Mesenchymal stem cell (in vitro differentiated cells and primary cell): Measurements from ENCODE around the gene TEX51.

Experiments used
- DNase-seq: peaks from one replicate; pipeline ENCODE4 v3.0.0-alpha.2; 2013
- H2AFZ ChIP-seq: one replicate; pipeline ENCODE4 v1.6.1; 2013; ENCODE audit warnings: low read depth, mild to moderate bottlenecking, control low read depth, inconsistent platforms, low read length, moderate library complexity
- H2AK5ac ChIP-seq: 2 replicates; pipeline ENCODE4 v1.6.1; 2013; ENCODE audit warnings: low read length, moderate library complexity, mild to moderate bottlenecking, inconsistent platforms; ENCODE audit not compliant: severe bottlenecking
- H2BK120ac ChIP-seq: one replicate; pipeline ENCODE4 v1.6.1; 2013; ENCODE audit warnings: low read depth, mild to moderate bottlenecking, inconsistent platforms, low read length, moderate library complexity
- H2BK12ac ChIP-seq, 2 experiments: one replicate each; pipeline ENCODE4 v1.6.1; 2013; ENCODE audit warnings: inconsistent platforms in 2 of 2, low read length in 2 of 2, mild to moderate bottlenecking in 2 of 2, moderate library complexity in 2 of 2, control low read depth in 1 of 2
- H2BK15ac ChIP-seq: one replicate; pipeline ENCODE4 v1.6.1; 2013; ENCODE audit warnings: mild to moderate bottlenecking, low read depth, inconsistent platforms; ENCODE audit not compliant: poor library complexity, severe bottlenecking
- H2BK5ac ChIP-seq: 2 replicates; pipeline ENCODE4 v1.6.1; 2013; ENCODE audit warnings: low read depth, mild to moderate bottlenecking, low read length, control low read depth, inconsistent platforms; ENCODE audit not compliant: poor library complexity, severe bottlenecking
- H3K14ac ChIP-seq, 2 experiments: one replicate each; pipeline ENCODE4 v1.6.1; 2013; ENCODE audit warnings: inconsistent platforms in 2 of 2, low read length in 2 of 2, control low read depth in 1 of 2, mild to moderate bottlenecking in 1 of 2, moderate library complexity in 1 of 2
- H3K18ac ChIP-seq, 2 experiments: one replicate each; pipeline ENCODE4 v1.6.1; 2013; ENCODE audit warnings: inconsistent platforms in 2 of 2, low read length in 2 of 2, control low read depth in 1 of 2, low read depth in 1 of 2, mild to moderate bottlenecking in 1 of 2
- H3K23ac ChIP-seq, 2 experiments: one replicate each; pipeline ENCODE4 v1.6.1; 2013; ENCODE audit warnings: inconsistent platforms in 2 of 2, low read length in 2 of 2, mild to moderate bottlenecking in 2 of 2, moderate library complexity in 2 of 2, control low read depth in 1 of 2
- H3K27ac ChIP-seq: 2 replicates; pipeline ENCODE4 v1.5.1; 2013; ENCODE audit warnings: mild to moderate bottlenecking, moderate library complexity, low read length, control low read depth, inconsistent platforms; ENCODE audit not compliant: poor library complexity, severe bottlenecking
- H3K27me3 ChIP-seq, 2 experiments: 2 replicates each; pipeline versions ENCODE4 v1.6.1 to v1.7.0; 2013; ENCODE audit warnings: low read length in 2 of 2, mild to moderate bottlenecking in 2 of 2, moderate library complexity in 2 of 2, control low read depth in 1 of 2, inconsistent platforms in 1 of 2; ENCODE audit not compliant: control insufficient read depth in 1 of 2, insufficient read depth in 1 of 2
- H3K36me3 ChIP-seq, 2 experiments: 2 replicates each; pipeline versions ENCODE4 v1.6.1 to v1.7.0; 2013; ENCODE audit warnings: low read length in 2 of 2, control low read depth in 1 of 2, inconsistent platforms in 1 of 2, low read depth in 1 of 2, mild to moderate bottlenecking in 1 of 2; ENCODE audit not compliant: insufficient read depth in 2 of 2, control insufficient read depth in 1 of 2
- H3K4ac ChIP-seq, 2 experiments: one replicate each; pipeline ENCODE4 v1.6.1; 2013; ENCODE audit warnings: inconsistent platforms in 2 of 2, low read length in 2 of 2, mild to moderate bottlenecking in 2 of 2, moderate library complexity in 2 of 2, control low read depth in 1 of 2, low read depth in 1 of 2
- H3K4me1 ChIP-seq: 2 replicates; pipeline ENCODE4 v1.6.1; 2013; ENCODE audit warnings: low read depth, low read length, control low read depth; ENCODE audit not compliant: control insufficient read depth, insufficient read depth
- H3K4me2 ChIP-seq: 2 replicates; pipeline ENCODE4 v1.6.1; 2013; ENCODE audit warnings: low read length, mild to moderate bottlenecking, inconsistent platforms; ENCODE audit not compliant: poor library complexity, severe bottlenecking
- H3K4me3 ChIP-seq, 2 experiments: 2 replicates each; pipeline versions ENCODE4 v1.5.1 to v1.7.0; 2013; ENCODE audit warnings: low read length in 2 of 2, mild to moderate bottlenecking in 2 of 2, control low read depth in 1 of 2, low read depth in 1 of 2; ENCODE audit not compliant: insufficient read depth in 1 of 2
- H3K79me1 ChIP-seq: replicated peaks from 2 replicates; pipeline ENCODE4 v1.6.1; 2013; ENCODE audit warnings: mild to moderate bottlenecking, control low read depth, low read length, inconsistent platforms; ENCODE audit not compliant: poor library complexity, severe bottlenecking
- H3K9ac ChIP-seq: 2 replicates; pipeline ENCODE4 v1.7.0; 2013; ENCODE audit warnings: mild to moderate bottlenecking, low read length, moderate library complexity
- H3K9me3 ChIP-seq: 2 replicates; pipeline ENCODE4 v1.7.0; 2013; ENCODE audit warnings: mild to moderate bottlenecking, low read length; ENCODE audit not compliant: control insufficient read depth
- H4K8ac ChIP-seq: one replicate; pipeline ENCODE4 v1.6.1; 2013; ENCODE audit warnings: inconsistent platforms, mild to moderate bottlenecking, low read length, moderate library complexity
- H4K91ac ChIP-seq: one replicate; pipeline ENCODE4 v1.6.1; 2013; ENCODE audit warnings: mild to moderate bottlenecking, low read length, inconsistent platforms
- WGBS: methylation state at CpG from one replicate; pipeline ENCODE4 v1.1.7; 2013; ENCODE audit warnings: mixed read lengths; 5-methylcytosine and 5-hydroxymethylcytosine counted together

The TEX51 gene

DNA sequence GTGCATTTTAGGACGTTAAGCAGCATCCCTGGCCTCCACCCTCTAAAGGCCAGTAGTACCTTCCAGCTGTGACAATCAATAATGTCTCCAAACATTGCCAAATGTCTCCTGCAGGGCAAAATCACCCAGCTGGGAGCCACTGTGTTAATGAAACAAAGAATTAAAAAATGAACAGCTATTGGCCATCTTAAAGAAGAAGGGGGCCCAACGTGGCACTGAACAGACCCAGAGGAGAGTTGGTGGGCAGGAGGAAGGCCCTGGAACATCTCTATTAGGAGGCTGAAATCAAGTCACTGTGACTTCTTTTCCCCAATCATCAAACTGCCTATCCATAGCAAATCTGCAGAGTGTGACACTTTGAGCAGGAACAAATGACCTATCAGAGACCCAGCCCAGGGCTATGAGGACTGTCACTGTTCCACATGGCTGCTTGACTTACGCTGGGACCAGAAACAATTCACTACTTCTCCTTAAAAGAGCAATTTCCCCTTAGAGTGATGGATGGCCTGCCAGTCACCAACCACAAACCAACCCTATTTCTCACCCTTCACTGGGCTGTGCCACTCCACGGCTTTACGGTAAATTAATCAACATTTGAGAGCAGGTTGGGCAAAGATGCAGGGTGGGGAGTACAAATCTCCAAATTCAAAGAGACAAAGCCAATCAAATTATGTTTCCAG lies 35.2 kb upstream of the TEX51 start:
- H3K4me2 ChIP-seq = no peak overlapping the region
- H2BK120ac ChIP-seq = no peak overlapping the region
- H4K91ac ChIP-seq = no peak overlapping the region
- H2BK12ac ChIP-seq = no peak overlapping the region
- H4K8ac ChIP-seq = no peak overlapping the region
- 59% methylated on average over 5 of the region's 5 CpGs for WGBS
- H3K27ac ChIP-seq = no peak overlapping the region
- H2BK5ac ChIP-seq = no peak overlapping the region
- no peaks in the 10 kb centered on the region for H3K79me1 ChIP-seq
- H3K9me3 ChIP-seq = no peaks in the 10 kb centered on the region
- no peak overlapping the region for H2AFZ ChIP-seq
- H3K36me3 ChIP-seq = no peaks in the 10 kb centered on the region
- no peaks in the 10 kb centered on the region for H3K4me1 ChIP-seq
- no peak overlapping the region for H3K4ac ChIP-seq
- H2BK15ac ChIP-seq = no peak overlapping the region
- H2AK5ac ChIP-seq = no peak overlapping the region
- no peak for DNase-seq
- H3K14ac ChIP-seq = no peak overlapping the region
- no peak overlapping the region for H3K4me3 ChIP-seq
- no peak overlapping the region for H3K18ac ChIP-seq
- H3K23ac ChIP-seq = no peak overlapping the region
- H3K27me3 ChIP-seq = peaks cover 15 to 20% of the 10 kb centered on the region in 2 experiments
- no peak overlapping the region for H3K9ac ChIP-seq

- no peak overlapping the region for H3K23ac ChIP-seq
These were observed 33.8 kb upstream of the TEX51 start for GRCh38 chr2:126864861-126865260.

GRCh38 chr2:126866451-126866850 lies 32.2 kb upstream of the TEX51 start:
- Histone ChIP-seq H3K4me3 (no peak overlapping the region), H2BK5ac (no peak overlapping the region), H3K4ac (no peak overlapping the region), H3K14ac (no peak overlapping the region), H2AFZ (no peak overlapping the region), H3K18ac (no peak overlapping the region), H2BK12ac (no peak overlapping the region), H4K8ac (no peak overlapping the region), H3K9me3 (no peaks in the 10 kb centered on the region), H3K79me1 (no peaks in the 10 kb centered on the region), H3K27me3 (peaks cover 6 to 8% of the 10 kb centered on the region in 2 experiments), H2BK15ac (no peak overlapping the region), H2AK5ac (no peak overlapping the region), H3K36me3 (no peaks in the 10 kb centered on the region), H2BK120ac (no peak overlapping the region), H4K91ac (no peak overlapping the region), H3K23ac (no peak overlapping the region), H3K4me2 (no peak overlapping the region), H3K4me1 (no peaks in the 10 kb centered on the region), H3K27ac (no peak overlapping the region), H3K9ac (no peak overlapping the region)
- WGBS = 84% methylated on average over 4 of the region's 4 CpGs
- no peak for DNase-seq

More at GRCh38 chr2:126864861-126865260, 33.8 kb upstream of the TEX51 start:
- Histone ChIP-seq H3K4me1 (no peaks in the 10 kb centered on the region), H3K4me3 (no peak overlapping the region), H2AK5ac (no peak overlapping the region), H3K9ac (no peak overlapping the region), H3K4me2 (no peak overlapping the region), H4K8ac (no peak overlapping the region), H3K4ac (no peak overlapping the region), H2AFZ (no peak overlapping the region), H3K36me3 (no peaks in the 10 kb centered on the region), H3K18ac (no peak overlapping the region), H3K79me1 (no peaks in the 10 kb centered on the region), H4K91ac (no peak overlapping the region), H2BK5ac (no peak overlapping the region), H3K9me3 (no peaks in the 10 kb centered on the region), H2BK15ac (no peak overlapping the region), H3K27ac (no peak overlapping the region), H2BK12ac (no peak overlapping the region), H2BK120ac (no peak overlapping the region), H3K27me3 (peaks cover 12 to 17% of the 10 kb centered on the region in 2 experiments), H3K14ac (no peak overlapping the region)
- 71% methylated on average over 3 of the region's 3 CpGs for WGBS
- DNase-seq = no peak

- Histone ChIP-seq H3K9ac (no peak overlapping the region), H3K36me3 (no peaks in the 10 kb centered on the region), H3K4me3 (no peak overlapping the region), H4K8ac (no peak overlapping the region), H2BK5ac (no peak overlapping the region), H3K9me3 (peaks cover 10% of the 10 kb centered on the region), H2AK5ac (no peak overlapping the region), H3K14ac (no peak overlapping the region), H2BK12ac (no peak overlapping the region), H3K4me2 (no peak overlapping the region), H3K79me1 (no peaks in the 10 kb centered on the region), H4K91ac (no peak overlapping the region), H2BK120ac (no peak overlapping the region), H3K27ac (no peak overlapping the region), H3K23ac (no peak overlapping the region), H3K4ac (no peak overlapping the region), H3K18ac (no peak overlapping the region), H2AFZ (no peak overlapping the region), H3K27me3 (no peaks in the 10 kb centered on the region), H2BK15ac (no peak overlapping the region), H3K4me1 (no peaks in the 10 kb centered on the region)
- WGBS = 74% methylated on average over 3 of the region's 3 CpGs
- no peak for DNase-seq
These were observed 23.7 kb upstream of the TEX51 start for GRCh38 chr2:126874961-126875360.
